HepG2 (cell line): ENCODE measurements around the gene TMEM150C. TPM values are rescaled to one million over a fixed set of nuclear protein-coding genes. Genes with fewer than 3 reads are reported as not detected.

Experiments
- ATAC-seq: fragments of 200-7000 bp; cut with Tn5 transposase; 3 replicates; pipeline ENCODE4 v1.9.1; 2020; ENCODE audit warnings: mild to moderate bottlenecking, moderate library complexity
- BruUV-seq: library from RNA; stranded (reverse); fragments of 400-500 nt; replicated peaks from 2 replicates; lab custom pipeline; 2021; lab: Mats Ljungman, UMichigan
- CTCF ChIA-PET: fragments of 300-600 bp; formaldehyde crosslinking; extraction: SDS; loops from one replicate; lab custom pipeline; 2021; ENCODE audit warnings: low total read pairs, inconsistent platforms, low intra/inter-chr PET ratio; lab: Yijun Ruan, JAX
- POLR2A ChIA-PET: fragments of 350-600 bp; sonication (Branson Sonifier 250); formaldehyde crosslinking; loops from one replicate; lab custom pipeline; 2020; ENCODE audit warnings: antibody characterized with exemption, inconsistent platforms; lab: Yijun Ruan, JAX
- DNase-seq: peaks from one replicate; pipeline ENCODE4 v3.0.0-alpha.2; 2015; ENCODE audit warnings: low spot score
- FAIRE-seq: peaks from 3 replicates; lab custom pipeline; 2011; peaks lifted over from hg19 to GRCh38; lab: Jason Lieb, UNC
- H2AFZ ChIP-seq: one replicate; pipeline ENCODE4 v1.6.1; 2011; ENCODE audit warnings: low read length, inconsistent platforms
- H3K27ac ChIP-seq: fragments of 300-600 bp; 3 replicates; pipeline ENCODE4 v1.8.0; 2011; ENCODE audit warnings: mixed run types, mild to moderate bottlenecking, mixed read lengths, low read length, inconsistent platforms; ENCODE audit not compliant: insufficient read depth; ENCODE audit errors: extremely low read length
- H3K27me3 ChIP-seq, 2 experiments: fragments of 200-600 bp in 1 of 2; 2 replicates in 1 of 2; 3 replicates in 1 of 2; pipeline versions ENCODE4 v1.6.0 to v1.8.0; 2011; ENCODE audit warnings: low read length in 2 of 2, mild to moderate bottlenecking in 2 of 2, moderate library complexity in 2 of 2, inconsistent platforms in 1 of 2; ENCODE audit not compliant: insufficient read depth in 2 of 2, control insufficient read depth in 1 of 2
- H3K36me3 ChIP-seq, 2 experiments: fragments of 200-600 bp in 1 of 2; replicated peaks in 1 of 2; 2 replicates in 1 of 2; 3 replicates in 1 of 2; pipeline versions ENCODE4 v1.5.1 to v1.8.0; 2011; ENCODE audit warnings: low read length in 2 of 2, inconsistent platforms in 1 of 2; ENCODE audit not compliant: insufficient read depth in 2 of 2, control insufficient read depth in 1 of 2
- H3K4me1 ChIP-seq: 2 replicates; pipeline ENCODE4 v1.5.1; 2012; ENCODE audit warnings: low read length, inconsistent platforms; ENCODE audit not compliant: insufficient read depth
- H3K4me2 ChIP-seq: 2 replicates; pipeline ENCODE4 v1.6.0; 2011; ENCODE audit warnings: low read depth, low read length, inconsistent platforms
- H3K4me3 ChIP-seq, 3 experiments: fragments of 200-600 bp in 1 of 3; sonication (generic), shearing (Covaris generic) in 1 of 3; replicated peaks in 1 of 3; 2 replicates each; pipeline ENCODE4 v1.5.1; 2011 to 2016; ENCODE audit warnings: low read length in 3 of 3, inconsistent platforms in 2 of 3, low read depth in 2 of 3, mild to moderate bottlenecking in 2 of 3, control low read depth in 1 of 3, mixed read lengths in 1 of 3; ENCODE audit not compliant: insufficient read depth in 1 of 3
- H3K79me2 ChIP-seq: one replicate; pipeline ENCODE4 v1.6.1; 2011; ENCODE audit warnings: low read length, inconsistent platforms; ENCODE audit not compliant: insufficient read depth
- H3K9ac ChIP-seq: 2 replicates; pipeline ENCODE4 v1.6.0; 2011; ENCODE audit warnings: mild to moderate bottlenecking, low read depth, low read length, inconsistent platforms; ENCODE audit not compliant: insufficient read depth
- H3K9me3 ChIP-seq: 2 replicates; pipeline ENCODE4 v1.5.1; 2012; ENCODE audit warnings: mild to moderate bottlenecking, low read length
- H4K20me1 ChIP-seq: 2 replicates; pipeline ENCODE4 v1.6.0; 2011; ENCODE audit warnings: inconsistent platforms, mild to moderate bottlenecking, low read length, moderate library complexity; ENCODE audit not compliant: insufficient read depth
- FOXO1 ChIP-seq: sonication (generic); formaldehyde crosslinking; IDR thresholded peaks from 2 replicates; pipeline ENCODE4 v1.4.0; 2020; ENCODE audit warnings: missing genetic modification reagents
- HNRNPUL1 ChIP-seq: fragments of 200-400 bp; formaldehyde crosslinking; IDR thresholded peaks from 2 replicates; pipeline ENCODE4 v1.6.1; 2017; ENCODE audit warnings: low read depth, mild to moderate bottlenecking, low read length, moderate library complexity
- MEF2D ChIP-seq: sonication (generic); formaldehyde crosslinking; IDR thresholded peaks from 2 replicates; pipeline ENCODE4 v1.5.1; 2020; ENCODE audit warnings: mild to moderate bottlenecking, missing genetic modification reagents
- PAX8 ChIP-seq: sonication (generic); formaldehyde crosslinking; IDR thresholded peaks from 2 replicates; pipeline ENCODE4 v1.8.0; 2022; ENCODE audit warnings: mild to moderate bottlenecking, missing genetic modification reagents, borderline replicate concordance
- ZNF232 ChIP-seq: sonication (generic); formaldehyde crosslinking; IDR thresholded peaks from 2 replicates; pipeline ENCODE4 v1.4.0; 2020; ENCODE audit warnings: missing genetic modification reagents, borderline replicate concordance
- ZNF274 ChIP-seq: sonication (generic); formaldehyde crosslinking; IDR thresholded peaks from 2 replicates; pipeline ENCODE4 v1.5.1; 2020; ENCODE audit warnings: mild to moderate bottlenecking, missing genetic modification reagents
- ZNF441 ChIP-seq: sonication (generic); formaldehyde crosslinking; IDR thresholded peaks from 2 replicates; pipeline ENCODE4 v1.7.0; 2021; ENCODE audit warnings: missing genetic modification reagents, borderline replicate concordance
- ZNF570 ChIP-seq: sonication (generic); formaldehyde crosslinking; IDR thresholded peaks from 2 replicates; pipeline ENCODE4 v1.4.0; 2020; ENCODE audit warnings: mild to moderate bottlenecking, missing genetic modification reagents, borderline replicate concordance
- ZNF644 ChIP-seq: IDR thresholded peaks from 2 replicates; pipeline ENCODE4 v1.6.1; 2016; ENCODE audit warnings: low read depth
- WGBS: methylation state at CpG from one replicate; pipeline ENCODE4 v1.1.6; 2017; ENCODE audit warnings: low lambda C conversion rate; 5-methylcytosine and 5-hydroxymethylcytosine counted together
- in situ Hi-C: cut with HindIII; loops from 2 replicates; pipeline ENCODE4 v1.10.0; 2017; ENCODE audit warnings: low pct_unique_long_range_greater_than_20kb; ENCODE audit not compliant: extremely low pct_ligation_motif_present
- intact Hi-C: fragments of 100-400 bp; cut with micrococcal nuclease; formaldehyde crosslinking; loops from one replicate; pipeline ENCODE4 v1.10.0; 2022; ENCODE audit not compliant: unreplicated experiment
- polyA plus RNA-seq, 8 experiments: library from polyadenylated mRNA; depleted of rRNA in 3 of 8; stranded (reverse) in 7 of 8; unstranded in 1 of 8; fragments of >200 nt; fragmentation: Illumina TruSeq in 4 of 8; extraction: Trizol in 4 of 8; gene quantifications; 2 replicates each; pipeline versions ENCODE4 v1.2.1 to v1.2.3, GENCODE V29; 2011 to 2016; ENCODE audit warnings: low read depth in 4 of 8, missing spikeins in 1 of 8, mixed read lengths in 1 of 8; ENCODE audit not compliant: insufficient read depth in 1 of 8
- total RNA-seq, 5 experiments: library from RNA; depleted of rRNA; stranded (reverse); fragments of >200 nt; fragmentation: Illumina TruSeq; extraction: Trizol; gene quantifications; 2 replicates each; pipeline ENCODE4 v1.2.3, GENCODE V29; 2016; ENCODE audit warnings: low read depth in 1 of 5
- TF ChIP-seq, protein P1 (sequence below): IDR thresholded peaks from 2 replicates; pipeline ENCODE4 v1.6.1; 2016; ENCODE audit warnings: control low read depth
- TF ChIP-seq, protein P2 (sequence below): sonication (generic); formaldehyde crosslinking; IDR thresholded peaks from 2 replicates; pipeline ENCODE4 v1.4.0; 2020; ENCODE audit warnings: missing genetic modification reagents
- TF ChIP-seq, protein P3 (sequence below): sonication (generic); formaldehyde crosslinking; IDR thresholded peaks from 2 replicates; pipeline ENCODE4 v1.5.0; 2020; ENCODE audit warnings: mild to moderate bottlenecking, missing genetic modification reagents, moderate library complexity
- TF ChIP-seq, protein P4 (sequence below): sonication (generic); formaldehyde crosslinking; IDR thresholded peaks from 2 replicates; pipeline ENCODE4 v1.4.0; 2020; ENCODE audit warnings: missing genetic modification reagents, borderline replicate concordance
- TF ChIP-seq, protein P5 (sequence below): IDR thresholded peaks from 2 replicates; pipeline ENCODE4 v1.6.1; 2012; ENCODE audit warnings: low read depth, low read length, improper control_type of control experiment

Gene TMEM150C
- total and polyA plus RNA-seq, 2 of the 13 experiments (the other 11 are each of a cell fraction or from before 2014, with no cell fraction given): 0.33 to 0.42 TPM

DNA sequence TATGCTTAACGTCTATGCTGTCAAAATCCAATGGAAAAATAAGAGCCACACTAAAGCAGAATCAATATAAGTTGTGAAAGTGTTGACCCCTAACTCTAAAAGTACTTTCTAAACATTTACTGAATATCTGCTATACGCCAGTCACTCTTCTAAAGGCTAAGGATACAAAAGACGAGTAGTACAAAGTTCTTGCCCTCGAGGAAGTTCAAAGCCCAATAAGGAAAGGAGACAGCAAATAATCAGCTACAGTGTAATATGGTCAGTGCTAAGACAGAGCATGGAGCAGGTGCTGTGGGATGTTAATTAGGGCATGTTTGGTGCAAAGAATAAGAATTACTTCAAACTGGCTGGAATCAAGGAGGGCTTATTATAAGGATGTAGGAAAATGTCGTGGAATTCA lies 31.6 kb upstream of the TMEM150C start:
- Histone ChIP-seq H3K36me3 (no peaks in the 10 kb centered on the region), H3K9me3 (no peaks in the 10 kb centered on the region), H3K27me3 (0 out of 5 replicates have a peak, but pooled peaks cover 0 to 2% of the 10 kb centered on the region in 2 experiments), H3K9ac (no peak overlapping the region), H3K79me2 (no peaks in the 10 kb centered on the region), H3K4me3 (no peak overlapping the region), H3K4me2 (no peak overlapping the region), H3K27ac (no peak overlapping the region), H4K20me1 (no peaks in the 10 kb centered on the region), H3K4me1 (no peaks in the 10 kb centered on the region), H2AFZ (no peak overlapping the region)
- ChIA-PET CTCF (no interaction called here), POLR2A (no interaction called here)
- intact Hi-C loops (no loop called here), in situ Hi-C loops (no loop called here)
- FAIRE-seq (no peak), ATAC-seq (no peak), DNase-seq (no peak)
- no TSS peak for BruUV-seq
- 4% methylated on average over 5 of the region's 5 CpGs for WGBS
- TF ChIP-seq HNRNPUL1 (no peak), FOXO1 (CRISPR knock-in tag) (no peak), PAX8 (CRISPR knock-in tag) (no peak), ZNF441 (no peak), ZNF570 (no peak), ZNF644 (CRISPR knock-in tag) (no peak), ZNF232 (CRISPR knock-in tag) (no peak), ZNF274 (no peak), MEF2D (CRISPR knock-in tag) (no peak)
- TF ChIP-seq, protein P1, sequence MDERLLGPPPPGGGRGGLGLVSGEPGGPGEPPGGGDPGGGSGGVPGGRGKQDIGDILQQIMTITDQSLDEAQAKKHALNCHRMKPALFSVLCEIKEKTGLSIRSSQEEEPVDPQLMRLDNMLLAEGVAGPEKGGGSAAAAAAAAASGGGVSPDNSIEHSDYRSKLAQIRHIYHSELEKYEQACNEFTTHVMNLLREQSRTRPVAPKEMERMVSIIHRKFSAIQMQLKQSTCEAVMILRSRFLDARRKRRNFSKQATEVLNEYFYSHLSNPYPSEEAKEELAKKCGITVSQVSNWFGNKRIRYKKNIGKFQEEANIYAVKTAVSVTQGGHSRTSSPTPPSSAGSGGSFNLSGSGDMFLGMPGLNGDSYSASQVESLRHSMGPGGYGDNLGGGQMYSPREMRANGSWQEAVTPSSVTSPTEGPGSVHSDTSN (CRISPR knock-in tag): no peak
- TF ChIP-seq, protein P2, sequence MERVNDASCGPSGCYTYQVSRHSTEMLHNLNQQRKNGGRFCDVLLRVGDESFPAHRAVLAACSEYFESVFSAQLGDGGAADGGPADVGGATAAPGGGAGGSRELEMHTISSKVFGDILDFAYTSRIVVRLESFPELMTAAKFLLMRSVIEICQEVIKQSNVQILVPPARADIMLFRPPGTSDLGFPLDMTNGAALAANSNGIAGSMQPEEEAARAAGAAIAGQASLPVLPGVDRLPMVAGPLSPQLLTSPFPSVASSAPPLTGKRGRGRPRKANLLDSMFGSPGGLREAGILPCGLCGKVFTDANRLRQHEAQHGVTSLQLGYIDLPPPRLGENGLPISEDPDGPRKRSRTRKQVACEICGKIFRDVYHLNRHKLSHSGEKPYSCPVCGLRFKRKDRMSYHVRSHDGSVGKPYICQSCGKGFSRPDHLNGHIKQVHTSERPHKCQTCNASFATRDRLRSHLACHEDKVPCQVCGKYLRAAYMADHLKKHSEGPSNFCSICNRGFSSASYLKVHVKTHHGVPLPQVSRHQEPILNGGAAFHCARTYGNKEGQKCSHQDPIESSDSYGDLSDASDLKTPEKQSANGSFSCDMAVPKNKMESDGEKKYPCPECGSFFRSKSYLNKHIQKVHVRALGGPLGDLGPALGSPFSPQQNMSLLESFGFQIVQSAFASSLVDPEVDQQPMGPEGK (CRISPR knock-in tag): no peak
- TF ChIP-seq, protein P3, sequence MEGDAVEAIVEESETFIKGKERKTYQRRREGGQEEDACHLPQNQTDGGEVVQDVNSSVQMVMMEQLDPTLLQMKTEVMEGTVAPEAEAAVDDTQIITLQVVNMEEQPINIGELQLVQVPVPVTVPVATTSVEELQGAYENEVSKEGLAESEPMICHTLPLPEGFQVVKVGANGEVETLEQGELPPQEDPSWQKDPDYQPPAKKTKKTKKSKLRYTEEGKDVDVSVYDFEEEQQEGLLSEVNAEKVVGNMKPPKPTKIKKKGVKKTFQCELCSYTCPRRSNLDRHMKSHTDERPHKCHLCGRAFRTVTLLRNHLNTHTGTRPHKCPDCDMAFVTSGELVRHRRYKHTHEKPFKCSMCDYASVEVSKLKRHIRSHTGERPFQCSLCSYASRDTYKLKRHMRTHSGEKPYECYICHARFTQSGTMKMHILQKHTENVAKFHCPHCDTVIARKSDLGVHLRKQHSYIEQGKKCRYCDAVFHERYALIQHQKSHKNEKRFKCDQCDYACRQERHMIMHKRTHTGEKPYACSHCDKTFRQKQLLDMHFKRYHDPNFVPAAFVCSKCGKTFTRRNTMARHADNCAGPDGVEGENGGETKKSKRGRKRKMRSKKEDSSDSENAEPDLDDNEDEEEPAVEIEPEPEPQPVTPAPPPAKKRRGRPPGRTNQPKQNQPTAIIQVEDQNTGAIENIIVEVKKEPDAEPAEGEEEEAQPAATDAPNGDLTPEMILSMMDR: no peak
- TF ChIP-seq, protein P4, sequence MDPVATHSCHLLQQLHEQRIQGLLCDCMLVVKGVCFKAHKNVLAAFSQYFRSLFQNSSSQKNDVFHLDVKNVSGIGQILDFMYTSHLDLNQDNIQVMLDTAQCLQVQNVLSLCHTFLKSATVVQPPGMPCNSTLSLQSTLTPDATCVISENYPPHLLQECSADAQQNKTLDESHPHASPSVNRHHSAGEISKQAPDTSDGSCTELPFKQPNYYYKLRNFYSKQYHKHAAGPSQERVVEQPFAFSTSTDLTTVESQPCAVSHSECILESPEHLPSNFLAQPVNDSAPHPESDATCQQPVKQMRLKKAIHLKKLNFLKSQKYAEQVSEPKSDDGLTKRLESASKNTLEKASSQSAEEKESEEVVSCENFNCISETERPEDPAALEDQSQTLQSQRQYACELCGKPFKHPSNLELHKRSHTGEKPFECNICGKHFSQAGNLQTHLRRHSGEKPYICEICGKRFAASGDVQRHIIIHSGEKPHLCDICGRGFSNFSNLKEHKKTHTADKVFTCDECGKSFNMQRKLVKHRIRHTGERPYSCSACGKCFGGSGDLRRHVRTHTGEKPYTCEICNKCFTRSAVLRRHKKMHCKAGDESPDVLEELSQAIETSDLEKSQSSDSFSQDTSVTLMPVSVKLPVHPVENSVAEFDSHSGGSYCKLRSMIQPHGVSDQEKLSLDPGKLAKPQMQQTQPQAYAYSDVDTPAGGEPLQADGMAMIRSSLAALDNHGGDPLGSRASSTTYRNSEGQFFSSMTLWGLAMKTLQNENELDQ (CRISPR knock-in tag): no peak
- TF ChIP-seq, protein P5, sequence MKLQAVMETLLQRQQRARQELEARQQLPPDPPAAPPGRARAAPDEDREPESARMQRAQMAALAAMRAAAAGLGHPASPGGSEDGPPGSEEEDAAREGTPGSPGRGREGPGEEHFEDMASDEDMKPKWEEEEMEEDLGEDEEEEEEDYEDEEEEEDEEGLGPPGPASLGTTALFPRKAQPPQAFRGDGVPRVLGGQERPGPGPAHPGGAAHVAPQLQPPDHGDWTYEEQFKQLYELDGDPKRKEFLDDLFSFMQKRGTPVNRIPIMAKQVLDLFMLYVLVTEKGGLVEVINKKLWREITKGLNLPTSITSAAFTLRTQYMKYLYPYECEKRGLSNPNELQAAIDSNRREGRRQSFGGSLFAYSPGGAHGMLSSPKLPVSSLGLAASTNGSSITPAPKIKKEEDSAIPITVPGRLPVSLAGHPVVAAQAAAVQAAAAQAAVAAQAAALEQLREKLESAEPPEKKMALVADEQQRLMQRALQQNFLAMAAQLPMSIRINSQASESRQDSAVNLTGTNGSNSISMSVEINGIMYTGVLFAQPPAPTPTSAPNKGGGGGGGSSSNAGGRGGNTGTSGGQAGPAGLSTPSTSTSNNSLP: no peak
